H1 (cell line): Measurements from ENCODE around the gene MRPS15. TPM values are rescaled to one million over a fixed set of nuclear protein-coding genes. Genes with fewer than 3 reads are reported as not detected.

Experiments
- CTCF ChIA-PET: fragments of 300-600 bp; sonication (Branson Sonifier 250); formaldehyde crosslinking; loops from one replicate; lab custom pipeline; 2021; ENCODE audit not compliant: partially characterized antibody; lab: Charles Lee
- POLR2A ChIA-PET: fragments of 300-600 bp; sonication (Branson Sonifier 250); formaldehyde crosslinking; loops from one replicate; lab custom pipeline; 2021; ENCODE audit warnings: inconsistent platforms; ENCODE audit not compliant: partially characterized antibody; lab: Charles Lee
- DNase-seq, 2 experiments: peaks; one replicate each; pipeline versions ENCODE4 v3.0.0 to v3.0.0-alpha.2; 2010 to 2022; ENCODE audit warnings: low spot score in 2 of 2, low read depth in 1 of 2, mixed read lengths in 1 of 2
- FAIRE-seq: peaks from 2 replicates; lab custom pipeline; 2011; peaks lifted over from hg19 to GRCh38; lab: Jason Lieb, UNC
- H2AFZ ChIP-seq: 2 replicates; pipeline ENCODE4 v1.8.1; 2012; ENCODE audit warnings: low read length, inconsistent platforms
- H2AK5ac ChIP-seq: 2 replicates; pipeline ENCODE4 v1.6.1; 2013; ENCODE audit warnings: low read depth, low read length
- H2BK120ac ChIP-seq: replicated peaks from 2 replicates; pipeline ENCODE3; 2013; ENCODE audit warnings: low read depth, low read length, inconsistent platforms
- H2BK12ac ChIP-seq: 2 replicates; pipeline ENCODE4 v1.6.1; 2013; ENCODE audit warnings: low read depth, low read length
- H2BK15ac ChIP-seq: 2 replicates; pipeline ENCODE4 v1.6.1; 2013; ENCODE audit warnings: low read length
- H2BK20ac ChIP-seq: 2 replicates; pipeline ENCODE4 v1.6.1; 2013; ENCODE audit warnings: low read length
- H2BK5ac ChIP-seq: 2 replicates; pipeline ENCODE4 v1.6.1; 2013; ENCODE audit warnings: low read depth, low read length
- H3K14ac ChIP-seq: 2 replicates; pipeline ENCODE4 v1.6.1; 2013; ENCODE audit warnings: inconsistent platforms; ENCODE audit not compliant: insufficient read length
- H3K18ac ChIP-seq: 2 replicates; pipeline ENCODE4 v1.6.1; 2013; ENCODE audit warnings: low read length; ENCODE audit errors: extremely low read depth
- H3K23ac ChIP-seq: 2 replicates; pipeline ENCODE4 v1.6.1; 2013; ENCODE audit warnings: inconsistent platforms; ENCODE audit not compliant: insufficient read length
- H3K23me2 ChIP-seq: 2 replicates; pipeline ENCODE4 v1.6.1; 2013; ENCODE audit warnings: low read depth, low read length
- H3K27ac ChIP-seq: 2 replicates; pipeline ENCODE4 v1.6.1; 2011; ENCODE audit warnings: low read depth, low read length, inconsistent platforms
- H3K27me3 ChIP-seq, 4 experiments: replicated peaks in 1 of 4; 1 replicate in 1 of 4; 2 replicates in 3 of 4; pipeline versions ENCODE4 v1.6.1 to v1.8.1; 2011 to 2013; ENCODE audit warnings: low read length in 3 of 4, mild to moderate bottlenecking in 3 of 4, inconsistent platforms in 2 of 4, mixed read lengths in 2 of 4, moderate library complexity in 1 of 4; ENCODE audit not compliant: control insufficient read depth in 3 of 4, insufficient read depth in 3 of 4; ENCODE audit errors: extremely low read depth in 1 of 4
- H3K36me3 ChIP-seq, 4 experiments: 2 replicates each; pipeline versions ENCODE4 v1.6.1 to v1.8.1; 2011 to 2013; ENCODE audit warnings: mild to moderate bottlenecking in 4 of 4, low read length in 3 of 4, moderate library complexity in 2 of 4, control low read depth in 1 of 4, inconsistent platforms in 1 of 4; ENCODE audit not compliant: insufficient read depth in 4 of 4, control insufficient read depth in 2 of 4
- H3K4ac ChIP-seq: replicated peaks from 2 replicates; pipeline ENCODE3; 2013; ENCODE audit warnings: low read length, low read depth, mixed read lengths, inconsistent platforms; ENCODE audit not compliant: insufficient read length
- H3K4me1 ChIP-seq, 4 experiments: replicated peaks in 1 of 4; 1 replicate in 1 of 4; 2 replicates in 3 of 4; pipeline versions ENCODE4 v1.6.1 to v1.8.1; 2011 to 2013; ENCODE audit warnings: low read length in 3 of 4, inconsistent platforms in 2 of 4, mixed read lengths in 1 of 4; ENCODE audit not compliant: insufficient read depth in 4 of 4, control insufficient read depth in 3 of 4
- H3K4me2 ChIP-seq, 2 experiments: 2 replicates each; pipeline versions ENCODE4 v1.6.1 to v1.8.1; 2011 to 2013; ENCODE audit warnings: low read depth in 2 of 2, low read length in 2 of 2, control low read depth in 1 of 2, inconsistent platforms in 1 of 2, mild to moderate bottlenecking in 1 of 2; ENCODE audit not compliant: insufficient read depth in 1 of 2
- H3K4me3 ChIP-seq, 4 experiments: fragments of 200-600, 300-600 bp in 1 of 4; sonication (generic), shearing (Covaris generic), sonication (Bioruptor Twin) in 1 of 4; 2 replicates each; pipeline versions ENCODE4 v1.5.1 to v1.8.1; 2011 to 2016; ENCODE audit warnings: low read length in 4 of 4, low read depth in 3 of 4, control low read depth in 2 of 4, inconsistent platforms in 2 of 4, mild to moderate bottlenecking in 2 of 4, mixed read lengths in 1 of 4, moderate library complexity in 1 of 4; ENCODE audit not compliant: insufficient read depth in 2 of 4; ENCODE audit errors: extremely low read depth in 1 of 4
- H3K56ac ChIP-seq: replicated peaks from 2 replicates; pipeline ENCODE3; 2013; ENCODE audit warnings: low read depth, mild to moderate bottlenecking, mixed read lengths, low read length, inconsistent platforms; ENCODE audit not compliant: insufficient read length
- H3K79me1 ChIP-seq: 2 replicates; pipeline ENCODE4 v1.6.1; 2013; ENCODE audit warnings: low read depth, low read length, control low read depth
- H3K79me2 ChIP-seq, 2 experiments: 2 replicates each; pipeline versions ENCODE4 v1.6.1 to v1.8.1; 2012 to 2013; ENCODE audit warnings: low read length in 2 of 2, mild to moderate bottlenecking in 2 of 2, inconsistent platforms in 1 of 2; ENCODE audit not compliant: insufficient read depth in 2 of 2, control insufficient read depth in 1 of 2
- H3K9ac ChIP-seq, 4 experiments: replicated peaks in 1 of 4; 1 replicate in 1 of 4; 2 replicates in 3 of 4; pipeline versions ENCODE4 v1.6.1 to v1.8.1; 2011 to 2013; ENCODE audit warnings: low read depth in 3 of 4, low read length in 3 of 4, control low read depth in 2 of 4, mild to moderate bottlenecking in 2 of 4, moderate library complexity in 2 of 4, inconsistent platforms in 1 of 4; ENCODE audit errors: extremely low read depth in 1 of 4
- H3K9me3 ChIP-seq, 2 experiments: 2 replicates each; pipeline versions ENCODE4 v1.6.1 to v1.8.1; 2012 to 2013; ENCODE audit warnings: mild to moderate bottlenecking in 2 of 2, moderate library complexity in 2 of 2, control low read depth in 1 of 2, inconsistent platforms in 1 of 2, low read depth in 1 of 2, low read length in 1 of 2, mixed read lengths in 1 of 2; ENCODE audit not compliant: insufficient read depth in 2 of 2
- H4K20me1 ChIP-seq, 2 experiments: replicated peaks in 1 of 2; 2 replicates each; pipeline versions ENCODE3 to v1.8.1; 2011 to 2013; ENCODE audit warnings: inconsistent platforms in 2 of 2, low read length in 2 of 2, mild to moderate bottlenecking in 1 of 2; ENCODE audit not compliant: insufficient read depth in 2 of 2, control insufficient read depth in 1 of 2
- H4K5ac ChIP-seq: 2 replicates; pipeline ENCODE4 v1.6.1; 2013; ENCODE audit warnings: low read length, low read depth, mixed read lengths, inconsistent platforms; ENCODE audit not compliant: insufficient read length
- H4K8ac ChIP-seq: 2 replicates; pipeline ENCODE4 v1.8.0; 2013; ENCODE audit warnings: mild to moderate bottlenecking, moderate library complexity, low read length, inconsistent platforms; ENCODE audit not compliant: insufficient read depth; ENCODE audit errors: extremely low read depth
- H4K91ac ChIP-seq: replicated peaks from 2 replicates; pipeline ENCODE3; 2013; ENCODE audit warnings: low read length, mixed read lengths, inconsistent platforms; ENCODE audit not compliant: insufficient read length
- CBX8 ChIP-seq: fragments of 300-800, 300-1000 bp; sonication (generic); IDR thresholded peaks from 2 replicates; pipeline ENCODE4 v1.7.1; 2016; ENCODE audit warnings: low read depth, low read length, borderline replicate concordance
- SIN3A ChIP-seq, 2 experiments: IDR thresholded peaks in 1 of 2; conservative IDR thresholded peaks in 1 of 2; 2 replicates each; pipeline ENCODE4 v1.6.1; 2011 to 2012; ENCODE audit warnings: low read length in 2 of 2, improper control_type of control experiment in 1 of 2, low read depth in 1 of 2, mild to moderate bottlenecking in 1 of 2
- SUZ12 ChIP-seq: fragments of 200-600 bp; sonication (generic); IDR thresholded peaks from 2 replicates; pipeline ENCODE4 v1.6.1; 2012; ENCODE audit warnings: mild to moderate bottlenecking, inconsistent platforms, low read length, moderate library complexity, mixed read lengths
- WGBS, 2 experiments: shearing (Covaris generic) in 1 of 2; methylation state at CpG; one replicate each; pipeline versions ENCODE4 v1.1.6 to v1.1.7; 2013 to 2015; ENCODE audit warnings: low lambda C conversion rate in 2 of 2, mixed read lengths in 2 of 2, inconsistent platforms in 1 of 2, low coverage in 1 of 2, missing lambda C conversion rate in 1 of 2; ENCODE audit not compliant: insufficient replicate concordance in 2 of 2, insufficient coverage in 1 of 2, insufficient read length in 1 of 2; ENCODE audit errors: extremely low coverage in 1 of 2, missing lambda C conversion rate in 1 of 2; 5-methylcytosine and 5-hydroxymethylcytosine counted together
- polyA plus RNA-seq, 7 experiments: library from polyadenylated mRNA; depleted of rRNA in 3 of 7; stranded (reverse) in 5 of 7; unstranded in 2 of 7; fragments of >200 nt in 5 of 7; fragments of 200-250 nt in 2 of 7; gene quantifications; 1 replicate in 5 of 7; 2 replicates in 1 of 7; 4 replicates in 1 of 7; pipeline versions ENCODE4 v1.2.1 to v1.2.3, GENCODE V29; 2011 to 2013; ENCODE audit warnings: missing spikeins in 2 of 7, mixed read lengths in 2 of 7
- total RNA-seq: library from RNA; stranded (reverse); fragmentation: NEBNext Ultra II Directional; extraction: Animal tissue kit (Norgen Biotek cat#: 25700); gene quantifications from 2 replicates; pipeline ENCODE4 v1.2.1, GENCODE V29; 2021

Gene MRPS15
- total and polyA plus RNA-seq, 2 of the 8 experiments (the other 6 are each of a cell fraction or from before 2014, with no cell fraction given): 53.6 to 129 TPM

DNA sequence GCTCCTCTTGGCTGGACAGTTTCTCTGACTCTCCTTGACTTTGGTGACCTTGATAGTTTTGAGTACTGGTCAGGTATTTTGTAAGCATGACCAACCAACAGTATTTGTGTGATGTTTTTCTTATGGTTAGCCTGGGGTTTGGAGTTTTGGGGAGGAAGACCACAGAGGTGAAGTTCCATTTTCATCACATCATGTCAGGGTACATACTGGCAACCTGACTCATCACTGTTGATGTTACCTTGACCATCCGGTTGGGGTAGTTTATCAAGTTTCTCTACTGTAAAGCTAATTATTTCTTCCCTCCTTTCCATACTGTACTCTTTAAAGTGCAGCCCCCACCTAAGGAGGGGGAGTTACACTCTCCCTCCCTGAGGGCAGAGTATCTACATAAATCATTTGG lies 27.4 kb downstream of the MRPS15 start:
- Histone ChIP-seq H3K4me2 (no peak overlapping the region), H3K4me3 (no peak overlapping the region), H3K4me1 (peaks cover 0 to 3% (median 2%) of the 10 kb centered on the region in 4 experiments; a peak in 3 of 7 replicates), H3K23ac (no peak overlapping the region), H2BK120ac (no peak overlapping the region), H3K18ac (no peak overlapping the region), H4K5ac (no peak overlapping the region), H2BK12ac (no peak overlapping the region), H2AFZ (no peak overlapping the region), H3K27ac (no peak overlapping the region), H3K79me1 (no peaks in the 10 kb centered on the region), H2AK5ac (no peak overlapping the region), H3K14ac (no peak overlapping the region), H3K4ac (no peak overlapping the region), H4K20me1 (no peaks in the 10 kb centered on the region), H3K79me2 (no peaks in the 10 kb centered on the region), H4K91ac (no peak overlapping the region), H2BK15ac (no peak overlapping the region), H2BK20ac (no peak overlapping the region), H3K9ac (no peak overlapping the region), H3K23me2 (no peaks in the 10 kb centered on the region; the same call in 1 of the 2 replicates), H3K56ac (no peak overlapping the region), H3K36me3 (no peaks in the 10 kb centered on the region; a peak in 1 of 8 replicates), H4K8ac (no peak overlapping the region), H3K27me3 (no peaks in the 10 kb centered on the region), H2BK5ac (no peak overlapping the region), H3K9me3 (no peaks in the 10 kb centered on the region)
- 85% methylated on average over 1 of the region's 1 CpG; no CpG with 5 or more reads in 1 of the 2 experiments for WGBS, 2 experiments
- DNase-seq: no peak
- no peak for FAIRE-seq
- no peak for TF ChIP-seq SUZ12
- TF ChIP-seq CBX8: no peak
- no peak for TF ChIP-seq SIN3A (conservative IDR thresholded peaks at IDR 0.05 in 1 of 2, IDR thresholded peaks at IDR 0.05 in 1 of 2; ENCODE audit: low read depth in 1 of 2, low read length in 2 of 2)
- ChIA-PET POLR2A (interaction anchor here (1.0 kb wide), 1 partner anchor 51 kb away, joined by 3 read pairs; no protein-coding TSS in a partner anchor), CTCF (interaction anchor here (0.8 to 1.4 kb wide), 3 partner anchors 20 to 94 kb away, joined by 3 to 4 read pairs (median 4); no protein-coding TSS in a partner anchor)
